ENCODE results near the gene RPS15.

GRCh38 chr19:1392939-1393530 lies 45.2 kb upstream of the RPS15 start:
- TF ChIP-seq POLR2AphosphoS5 (IDR thresholded peaks at IDR 0.05; ENCODE audit: borderline replicate concordance, low read depth, low read length): no peak
- TF ChIP-seq EZH2 (IDR thresholded peaks at IDR 0.05): no peak

Data from SK-N-MC (cell line).